CD4-positive, alpha-beta T cell treated with Interferon gamma for 1 hour (primary cell): ENCODE results near the gene PRKAR2B.
"Not testable (repeated sequence)": the region's sequence is repeated elsewhere in the genome, so short reads cannot be mapped to it uniquely, and the experiment has no call there.

Experiments
- DNase-seq: peaks from one replicate; pipeline ENCODE4 v3.0.0-alpha.2; 2020

Gene PRKAR2B

DNA sequence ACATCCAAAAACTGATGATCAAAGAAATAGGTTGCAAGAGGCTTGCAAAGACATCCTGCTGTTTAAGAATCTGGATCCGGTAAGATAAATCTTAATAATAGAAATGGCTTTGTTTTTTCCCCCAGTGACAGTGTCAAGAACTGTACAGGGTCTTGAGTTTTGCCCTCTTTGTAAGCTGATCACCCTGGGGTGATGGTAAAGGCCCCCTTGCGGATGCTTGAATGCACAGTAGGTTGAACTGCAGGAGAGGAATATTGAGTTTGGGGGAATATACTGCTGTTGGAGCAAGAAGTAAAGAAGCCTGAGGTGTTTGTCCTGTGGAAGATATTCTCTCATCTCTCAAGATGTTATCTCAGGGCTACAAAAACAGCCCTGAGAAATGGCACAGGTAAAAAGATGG is 83.7 kb downstream of the PRKAR2B start:
- DNase-seq: no peak

DNA sequence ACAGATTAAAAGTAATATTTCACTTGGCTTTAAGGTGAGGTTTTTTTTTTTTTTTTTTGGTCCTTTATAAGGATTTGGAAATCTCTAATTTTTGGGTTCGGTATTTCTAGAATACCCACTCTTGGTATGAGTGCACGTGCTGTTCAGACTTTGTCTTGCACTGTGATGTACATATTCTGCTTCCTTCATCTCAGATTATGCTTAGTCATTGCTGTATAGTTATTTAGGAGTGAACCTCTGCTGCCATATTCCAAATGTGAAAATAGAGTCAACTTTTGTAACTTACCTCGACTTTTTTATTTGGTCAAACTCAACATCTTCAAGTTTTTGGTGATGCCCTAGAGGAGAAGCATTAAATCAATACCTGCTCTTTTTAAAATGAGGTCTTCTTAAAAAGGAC is 84.2 kb downstream of the PRKAR2B start:
- no peak for DNase-seq

DNA sequence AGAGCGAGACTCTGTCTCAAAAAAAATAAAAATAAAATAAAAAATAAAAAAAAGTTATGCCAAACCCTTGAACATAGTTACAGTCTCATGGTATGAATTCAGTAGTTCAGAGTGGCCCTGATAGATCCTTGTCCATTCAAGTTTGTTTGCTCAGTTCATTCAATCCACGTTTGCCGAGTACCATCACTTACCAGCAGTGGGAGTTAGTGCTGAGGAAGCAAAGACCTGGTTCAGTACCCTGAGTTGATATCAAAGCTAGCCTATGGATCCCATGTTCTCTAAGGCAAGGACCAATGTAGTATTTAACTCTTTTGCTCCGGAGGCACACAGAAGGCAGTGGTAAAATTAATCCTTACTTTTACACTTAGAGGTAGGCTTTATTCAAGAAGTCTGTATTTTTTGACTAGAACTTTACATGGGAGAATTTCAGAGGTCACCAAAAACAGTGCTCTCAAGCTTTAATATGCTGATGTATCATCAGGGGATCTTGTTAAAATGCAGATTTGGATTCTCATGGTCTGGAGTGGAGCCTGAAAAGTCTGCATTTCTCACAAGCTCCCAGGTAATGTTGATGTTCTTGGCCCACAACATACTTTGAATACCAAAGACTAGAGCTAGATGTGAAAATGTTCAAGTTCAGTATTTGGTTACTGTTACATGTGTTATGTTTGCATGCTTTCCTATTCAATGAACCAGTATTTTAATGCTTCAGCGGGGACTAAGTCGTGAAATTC is 86.1 kb downstream of the PRKAR2B start:
- DNase-seq: no peak

DNA sequence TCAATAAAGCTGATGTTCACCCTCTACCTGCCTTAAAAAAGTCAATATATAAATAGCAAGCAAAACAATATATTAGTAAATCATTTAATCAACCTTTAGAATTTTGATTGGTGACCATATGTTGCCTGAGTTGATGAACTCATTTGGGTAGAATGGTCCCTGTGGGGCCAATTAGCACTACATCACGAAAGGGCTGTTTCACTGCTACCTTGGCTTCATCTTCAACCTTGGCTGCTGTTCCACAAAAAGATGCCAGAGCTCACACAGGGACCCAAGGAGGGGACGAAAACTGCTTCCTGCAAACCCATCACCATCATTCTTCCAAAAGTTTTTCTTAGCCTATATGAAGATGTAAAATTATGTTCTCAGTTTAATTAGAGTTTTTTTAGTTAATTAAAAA is 88.9 kb downstream of the PRKAR2B start:
- no peak for DNase-seq

DNA sequence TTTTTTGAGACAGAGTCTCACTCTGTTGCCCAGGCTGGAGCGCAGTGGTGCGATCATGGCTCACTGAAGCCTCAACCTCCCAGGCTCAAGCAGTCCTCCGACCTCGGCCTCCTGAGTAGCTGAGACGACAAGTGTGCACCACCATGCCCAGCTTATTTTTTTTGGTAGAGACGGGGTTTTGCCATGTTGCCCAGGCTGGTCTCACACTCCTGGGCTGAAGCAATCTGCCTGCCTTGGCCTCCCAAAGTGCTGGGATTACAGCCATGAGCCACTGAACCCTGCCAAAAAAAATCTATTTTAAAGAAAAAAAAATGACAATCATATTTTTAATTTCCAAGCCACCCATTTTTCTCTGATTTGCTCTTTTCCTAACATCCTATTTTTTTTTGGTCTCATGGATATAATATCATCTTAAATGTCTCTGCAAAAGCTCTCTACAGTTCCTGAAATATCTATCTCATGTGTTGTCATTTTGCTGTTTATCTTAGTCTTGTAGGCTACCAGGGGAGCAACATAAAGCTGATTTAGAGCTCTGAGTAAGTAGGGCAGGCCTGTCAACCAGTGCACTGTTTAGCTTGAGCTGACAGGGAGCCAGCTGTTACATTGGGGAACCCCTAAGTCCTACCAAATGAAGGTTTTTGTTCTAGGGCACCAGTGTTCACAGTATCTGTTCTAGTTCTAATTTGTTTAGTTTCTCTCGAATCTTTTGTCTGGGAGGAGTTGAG is 94.4 kb downstream of the PRKAR2B start:
- no peak for DNase-seq

DNA sequence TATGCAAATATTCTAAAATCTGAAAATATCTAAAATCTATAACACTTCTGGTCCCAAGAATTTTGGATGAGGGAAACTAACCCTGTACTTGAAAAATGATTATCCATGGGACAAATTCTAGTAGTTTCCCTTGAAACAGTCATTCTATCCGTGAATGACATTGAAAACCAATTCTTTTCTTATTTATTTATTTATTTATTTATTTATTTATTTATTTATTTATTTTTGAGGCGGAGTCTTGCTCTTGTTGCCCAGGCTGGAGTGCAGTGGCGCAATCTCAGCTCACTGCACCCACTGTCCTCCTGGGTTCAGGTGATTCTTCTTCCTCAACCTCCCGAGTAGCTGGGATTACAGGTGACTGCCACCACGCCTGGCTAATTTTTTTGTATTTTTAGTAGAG is 99.4 kb downstream of the PRKAR2B start:
- not testable (repeated sequence) for DNase-seq

DNA sequence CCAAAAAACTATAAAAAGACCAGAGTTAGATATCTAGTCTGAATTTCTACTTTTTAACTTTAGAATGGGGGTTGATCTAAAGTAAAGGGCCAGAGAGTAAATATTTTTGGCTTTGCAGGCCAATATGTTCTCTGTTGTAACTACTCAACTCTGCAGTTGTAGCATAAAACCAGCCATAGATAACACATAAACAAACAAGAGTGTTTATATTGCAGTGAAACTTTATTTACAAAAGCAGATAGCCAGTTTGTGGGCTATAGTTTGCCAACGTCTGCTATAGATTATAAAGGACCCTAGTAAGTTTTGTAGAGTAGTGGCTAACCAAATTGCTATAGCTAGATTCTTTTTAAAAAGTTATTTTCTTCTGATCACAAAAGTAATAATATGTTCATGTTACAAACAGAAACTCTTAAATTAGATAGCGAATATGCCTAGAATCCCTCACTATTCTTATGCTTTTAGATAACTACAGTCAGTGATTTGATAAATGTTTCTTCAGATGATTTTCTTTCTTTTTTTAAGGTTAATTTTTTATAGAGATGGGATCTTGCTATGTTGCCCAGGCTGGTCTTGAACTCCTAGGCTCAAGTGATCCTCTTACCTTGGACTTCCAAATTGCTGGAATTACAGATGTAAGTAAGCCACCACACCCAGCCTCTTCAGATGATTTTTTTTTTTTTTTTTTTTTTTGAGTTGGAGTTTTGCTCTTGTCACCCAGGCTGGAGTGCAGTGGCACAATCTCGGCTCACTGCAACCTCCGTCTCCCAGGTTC is 100.7 kb downstream of the PRKAR2B start:
- DNase-seq: no peak

DNA sequence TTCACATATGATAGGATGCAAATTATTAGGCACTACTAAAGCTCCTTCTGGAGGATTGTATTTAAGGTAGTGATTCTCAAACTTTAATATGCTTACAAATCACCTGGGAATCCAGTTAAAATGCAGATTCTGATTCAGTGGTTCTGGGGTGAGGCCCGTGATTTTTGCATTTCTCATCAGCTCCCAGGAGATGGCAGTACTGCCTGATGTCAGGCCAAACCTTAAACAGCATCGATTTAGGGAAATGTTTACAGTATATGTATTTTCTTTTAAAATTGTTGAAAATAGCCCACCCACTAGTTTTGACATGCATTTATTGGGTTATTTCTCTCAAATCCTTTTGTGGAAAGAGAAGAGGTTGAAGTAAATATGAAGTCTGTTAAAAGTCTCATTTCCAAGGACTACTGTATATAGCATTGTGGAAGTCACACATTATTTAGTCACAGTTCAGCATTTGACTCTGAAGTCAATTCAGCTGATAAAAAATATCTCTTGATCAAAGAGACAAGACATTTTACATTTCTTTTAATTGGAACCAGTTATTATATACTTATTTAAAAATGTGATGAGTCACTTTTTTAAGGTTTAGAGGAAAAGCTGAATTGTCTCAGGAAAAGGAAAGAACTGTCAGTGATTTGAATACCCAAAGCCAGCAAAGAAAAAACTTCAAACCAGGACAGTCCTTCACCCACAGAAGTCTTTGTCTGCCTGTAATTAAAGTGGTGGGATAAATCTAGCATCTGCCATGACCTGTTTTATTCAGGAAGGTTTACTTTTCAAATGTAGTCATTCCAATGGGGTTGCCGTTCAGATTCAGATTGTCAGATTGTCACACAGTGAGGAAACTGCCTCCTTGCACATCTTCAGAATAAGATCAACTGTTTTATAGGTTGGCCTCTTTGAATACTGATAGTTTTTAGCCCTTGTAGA is 103.2 kb downstream of the PRKAR2B start:
- peak; percentile 17 for DNase-seq

DNA sequence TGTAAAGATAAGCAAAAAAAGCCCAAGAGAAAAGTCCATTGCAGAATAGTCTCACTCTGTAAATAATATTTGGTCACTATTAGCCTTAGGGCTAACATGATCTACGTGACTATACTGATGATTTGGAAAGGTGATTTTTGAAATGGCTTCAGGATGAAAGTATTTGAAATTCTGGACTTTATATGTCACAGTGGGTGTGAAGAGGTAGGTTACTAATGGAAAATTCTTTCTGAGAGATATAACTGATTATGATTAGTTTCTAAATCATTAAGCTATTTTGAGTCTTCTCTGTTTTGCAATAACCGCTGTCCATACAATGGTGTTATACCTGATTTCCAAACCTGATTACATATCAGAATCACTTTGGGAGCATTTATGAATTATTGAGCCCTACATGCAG is 104.2 kb downstream of the PRKAR2B start:
- no peak for DNase-seq

DNA sequence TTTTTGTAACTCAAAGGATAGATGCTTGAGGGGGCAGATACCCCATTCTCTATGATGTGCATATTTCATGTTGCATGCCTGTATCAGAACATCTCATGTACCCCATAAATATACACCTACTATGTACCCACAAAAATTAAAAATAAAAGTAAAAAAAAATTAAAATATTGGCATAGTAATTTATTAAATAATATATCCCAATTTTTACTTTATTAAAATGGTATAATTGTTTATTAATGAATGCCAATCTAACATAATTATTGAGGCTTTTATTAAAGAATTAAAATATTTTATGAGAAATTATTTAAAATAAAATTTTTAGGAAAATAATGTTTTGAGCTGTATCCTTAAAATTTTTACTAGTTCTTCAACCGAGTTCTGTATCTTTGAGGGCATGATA is 105.4 kb downstream of the PRKAR2B start:
- DNase-seq: no peak

DNA sequence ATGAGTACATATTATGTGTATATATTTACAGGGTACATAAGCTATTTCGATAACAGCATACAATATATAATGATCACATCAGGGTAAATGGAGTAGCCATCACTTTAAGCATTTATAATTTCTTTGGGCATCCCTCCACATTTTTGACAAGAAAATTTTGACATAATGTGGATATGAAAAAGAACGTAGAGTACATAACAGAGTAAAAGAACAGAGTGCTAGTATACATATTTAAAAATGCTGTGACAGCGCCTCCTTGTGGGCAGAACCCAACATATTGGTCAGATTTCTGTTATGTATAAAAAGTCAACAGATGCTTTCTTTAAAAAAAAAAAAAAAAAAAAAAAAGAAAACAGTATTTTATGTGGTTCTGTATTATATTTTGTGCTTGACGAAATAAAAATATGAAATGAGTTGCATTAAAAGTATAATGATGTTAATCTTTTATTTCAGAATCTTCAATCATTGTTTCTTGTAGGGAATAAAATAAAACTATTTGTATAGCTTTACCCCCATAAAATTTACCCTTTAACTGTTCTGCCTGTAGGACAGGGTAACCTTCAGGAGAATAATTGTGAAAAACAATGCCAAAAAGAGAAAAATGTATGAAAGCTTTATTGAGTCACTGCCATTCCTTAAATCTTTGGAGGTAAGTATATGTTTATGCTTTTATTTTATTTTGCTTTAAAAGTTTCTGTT is 106.0 kb downstream of the PRKAR2B start:
- peak; percentile 60 for DNase-seq

DNA sequence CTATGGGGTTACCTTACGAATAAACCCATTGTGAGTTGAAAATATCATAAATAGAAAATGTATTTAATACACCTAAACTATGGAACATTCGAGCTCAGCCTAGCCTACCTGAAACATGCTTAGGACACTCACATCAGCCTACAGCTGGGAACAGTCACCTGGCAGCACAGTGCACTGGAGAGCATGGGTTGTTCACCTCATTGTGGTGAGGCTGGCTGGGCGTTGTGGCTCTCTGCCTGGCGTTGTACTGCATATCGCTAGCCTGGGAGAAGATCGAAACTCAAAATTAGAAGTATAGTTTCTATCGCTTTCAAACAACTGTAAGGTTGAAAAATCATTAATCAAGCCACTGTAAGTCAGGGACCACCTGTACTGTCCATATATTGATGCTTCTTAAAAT is 107.0 kb downstream of the PRKAR2B start:
- no peak for DNase-seq

DNA sequence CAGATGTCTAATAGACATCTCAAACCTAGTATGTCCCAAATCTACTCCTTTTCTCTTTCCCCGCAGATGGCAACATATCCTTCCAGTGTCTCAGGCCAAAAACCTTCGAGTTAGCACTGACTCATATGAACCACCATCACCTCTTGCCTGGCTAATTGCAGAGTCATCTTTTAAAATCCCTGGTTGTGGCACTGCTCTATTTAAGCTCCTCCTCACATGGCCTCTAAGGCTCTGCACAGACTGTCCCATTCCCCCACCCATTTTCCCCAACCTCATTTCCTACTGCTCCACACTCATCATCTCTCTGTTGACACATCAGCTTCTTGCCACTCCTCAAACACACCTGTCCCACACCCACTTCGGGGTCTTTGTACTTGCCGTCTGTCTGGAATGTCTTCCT is 107.5 kb downstream of the PRKAR2B start:
- no peak for DNase-seq

DNA sequence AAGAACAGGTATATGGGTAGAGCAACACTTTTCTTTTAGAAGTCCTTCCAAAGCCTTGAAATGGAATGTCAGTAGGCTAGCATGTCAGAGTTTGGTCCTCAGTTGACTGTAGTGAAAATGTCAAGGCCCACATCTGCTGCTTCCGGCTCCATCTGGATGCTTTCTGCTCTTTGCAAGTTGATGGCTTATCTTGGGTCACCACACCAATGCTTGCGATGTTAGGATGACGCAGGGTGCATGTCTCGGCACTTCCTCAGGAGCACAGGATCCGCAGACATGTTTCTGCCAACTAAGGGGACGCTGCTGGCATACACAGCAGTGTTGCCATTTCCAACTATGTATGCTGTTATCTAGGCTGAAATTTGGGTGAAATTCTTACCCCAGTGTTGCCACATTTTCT is 110.3 kb downstream of the PRKAR2B start:
- no peak for DNase-seq

DNA sequence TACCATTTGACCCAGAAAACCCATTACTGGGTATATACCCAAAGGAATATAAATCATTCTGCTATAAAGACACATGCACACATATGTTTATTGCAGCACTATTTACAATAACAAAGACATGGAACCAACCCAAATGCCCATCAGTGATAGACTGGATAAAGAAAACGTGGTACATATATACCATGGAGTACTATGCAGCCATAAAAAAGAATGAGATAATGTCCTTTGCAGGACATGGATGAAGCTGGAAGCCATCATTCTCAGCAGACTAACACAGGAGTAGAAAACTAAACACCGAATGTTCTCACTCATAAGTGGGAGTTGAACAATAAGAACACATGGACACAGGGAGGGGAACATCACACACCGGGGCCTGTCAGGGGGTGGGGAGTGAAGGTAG is 111.2 kb downstream of the PRKAR2B start:
- DNase-seq: not testable (repeated sequence)

DNA sequence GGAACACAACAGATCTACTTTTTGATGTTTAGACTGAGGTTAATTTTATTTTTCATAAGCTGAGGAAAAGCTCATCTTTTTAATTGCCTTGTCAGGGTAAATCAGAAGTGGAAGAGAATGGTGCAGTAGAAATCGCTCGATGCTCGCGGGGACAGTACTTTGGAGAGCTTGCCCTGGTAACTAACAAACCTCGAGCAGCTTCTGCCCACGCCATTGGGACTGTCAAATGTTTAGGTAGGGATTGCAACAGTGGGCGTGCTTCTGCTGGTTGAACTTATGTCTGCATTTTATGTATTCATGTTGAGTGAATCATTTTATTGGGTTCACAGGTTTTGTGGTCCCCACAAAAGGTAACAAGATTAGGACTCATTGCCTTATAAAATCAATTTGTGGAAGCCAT is 112.6 kb downstream of the PRKAR2B start:
- no peak for DNase-seq

DNA sequence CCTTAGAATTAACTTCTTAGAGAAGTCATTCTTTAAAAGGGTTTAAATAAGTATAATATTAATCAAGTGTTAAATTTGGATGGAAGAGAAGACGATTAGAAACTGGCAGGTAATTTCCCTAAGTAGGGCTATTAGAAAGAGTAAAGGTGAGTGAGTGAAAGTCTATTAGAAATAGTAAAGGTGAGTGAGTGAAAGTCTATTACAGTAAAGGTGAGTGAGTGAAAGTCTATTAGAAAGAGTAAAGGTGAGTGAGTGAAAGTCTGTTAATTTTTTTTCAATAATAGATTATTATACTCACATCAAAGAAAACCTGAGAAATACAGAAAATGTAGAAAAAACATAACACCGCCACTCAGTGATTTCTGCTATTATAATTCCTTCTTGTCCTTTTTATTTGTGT is 113.5 kb downstream of the PRKAR2B start:
- DNase-seq: no peak

DNA sequence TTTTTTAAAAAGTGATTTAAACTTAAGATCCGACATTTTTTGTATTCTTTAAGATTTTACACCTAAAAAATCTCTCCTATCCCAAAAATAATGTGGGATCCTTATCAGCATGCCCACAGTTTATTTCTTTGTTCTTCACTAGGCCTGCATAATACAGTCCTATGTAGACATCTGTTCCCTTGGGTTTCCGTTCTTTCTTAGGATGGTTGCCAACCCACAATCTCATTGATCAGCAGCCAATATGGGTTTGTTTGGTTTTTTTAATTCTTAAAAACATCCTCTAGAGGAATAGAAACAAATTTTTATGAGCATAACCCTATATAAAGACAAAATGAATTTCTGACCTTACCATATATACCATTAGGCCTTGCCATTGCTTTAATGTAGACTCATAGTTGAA is 115.9 kb downstream of the PRKAR2B start:
- no peak for DNase-seq

DNA sequence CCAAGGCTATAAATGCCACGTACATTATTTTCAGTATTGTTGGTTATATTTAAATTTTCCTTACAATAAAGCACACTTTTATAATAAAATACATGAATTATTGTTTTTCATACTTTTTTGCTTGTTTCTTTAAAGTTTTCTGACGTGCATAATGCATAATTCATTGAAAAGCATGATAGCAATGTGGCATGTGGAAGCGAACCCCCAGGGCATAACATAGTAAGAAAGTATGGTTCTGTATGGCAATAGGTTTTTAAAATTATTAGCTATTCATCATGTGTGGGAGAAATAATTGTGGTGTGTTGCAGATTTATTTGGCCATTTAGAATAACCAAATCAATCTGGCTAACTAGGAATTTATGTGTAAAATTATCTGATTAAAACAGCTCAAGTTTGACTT is 116.9 kb downstream of the PRKAR2B start:
- no peak for DNase-seq

DNA sequence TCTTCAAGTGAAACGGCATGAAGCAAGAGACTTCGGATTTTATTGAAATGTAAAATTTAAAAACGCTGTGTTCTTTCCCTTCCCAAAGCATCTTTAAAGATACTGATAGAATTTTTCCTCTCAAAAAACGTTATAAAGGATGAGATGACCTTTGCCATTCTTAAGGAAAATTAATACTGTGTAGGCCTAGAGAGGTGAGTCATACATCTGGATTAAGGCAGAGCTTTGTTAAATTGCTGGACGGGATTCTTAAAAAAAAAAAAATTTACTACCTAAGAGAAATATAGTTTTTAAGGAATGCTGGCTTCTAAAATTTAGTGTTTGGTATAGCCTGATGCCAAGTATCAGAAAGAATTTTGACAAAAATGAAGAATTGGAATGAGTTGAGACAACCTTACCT is 118.0 kb downstream of the PRKAR2B start:
- DNase-seq: no peak

DNA sequence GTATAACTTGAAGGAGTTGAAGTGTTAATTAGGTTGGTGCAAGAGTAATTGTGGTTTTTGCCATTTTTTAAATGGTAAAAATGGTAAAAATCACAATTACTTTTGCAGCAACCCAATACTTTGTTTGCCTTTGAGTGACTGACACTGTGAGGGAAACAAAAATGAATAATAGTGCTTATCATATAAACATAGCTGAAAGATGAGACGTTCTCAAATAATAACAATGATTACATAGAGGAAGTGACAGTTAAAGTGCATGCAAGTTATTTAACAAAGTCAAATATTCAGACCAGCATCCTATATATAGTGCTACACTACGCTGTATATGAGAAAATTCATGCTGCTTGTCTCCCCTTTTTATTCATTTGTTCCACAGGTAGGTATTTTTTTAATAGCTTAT is 119.6 kb downstream of the PRKAR2B start:
- no peak for DNase-seq

DNA sequence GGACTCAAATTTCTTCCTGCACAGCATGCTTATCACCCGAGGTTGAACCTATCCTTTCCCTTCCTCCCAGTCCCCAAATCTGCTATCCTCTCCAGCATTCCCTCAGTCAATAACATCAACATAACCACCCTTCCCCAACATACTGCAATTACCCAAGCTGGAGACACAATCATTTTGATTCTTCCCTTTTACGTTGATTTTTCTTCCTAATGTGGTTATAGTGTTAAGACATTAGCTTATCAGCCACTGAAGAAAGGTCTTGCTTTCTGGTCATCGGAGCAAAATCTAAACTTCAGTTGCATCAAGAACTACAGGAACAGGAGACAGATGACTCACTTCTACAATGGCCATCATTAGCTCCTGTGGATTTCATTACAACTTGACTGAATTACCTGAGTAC is 120.8 kb downstream of the PRKAR2B start:
- no peak for DNase-seq
